ENCODE measurements around the gene SLC25A21. TPM values are rescaled to one million over a fixed set of nuclear protein-coding genes. Genes with fewer than 3 reads are reported as not detected.

SLC25A21 gene
- total RNA-seq, 4 donors from 2014 or later, result 0.82 to 11.1 TPM; not detected in 2

- Histone ChIP-seq H3K27ac (no peak overlapping the region), H3K4me3 (no peak overlapping the region), H3K9me3 (no peaks in the 10 kb centered on the region), H3K36me3 (no peaks in the 10 kb centered on the region), H3K27me3 (no peaks in the 10 kb centered on the region), H3K4me1 (no peaks in the 10 kb centered on the region)
- no peak for TF ChIP-seq CTCF (IDR thresholded peaks at IDR 0.05)
- no peak for TF ChIP-seq POLR2AphosphoS5 (IDR thresholded peaks at IDR 0.05)
- TF ChIP-seq POLR2A (IDR thresholded peaks at IDR 0.05), result no peak
- 61 to 64% methylated on average over 8 to 9 of the region's 9 CpGs for WGBS, 2 donors (ENCODE audit: low coverage in 1 of 2)
- in situ Hi-C loops (cut with MboI; ENCODE audit: low pct_ligation_motif_present in 1 of 4, low pct_unique_long_range_greater_than_20kb in 1 of 4, low sequenced_read_pairs in 3 of 4), result no loop called here
- no peak for DNase-seq
- intact Hi-C loops (cut with DNase I; ENCODE audit: low total_unique reads), result no loop called here
Observed at GRCh38 chr14:36967892-36968555, 204.4 kb downstream of the SLC25A21 start.

- Histone ChIP-seq H3K4me3 (no peak overlapping the region), H3K9me3 (no peaks in the 10 kb centered on the region), H3K27me3 (no peaks in the 10 kb centered on the region), H3K36me3 (no peaks in the 10 kb centered on the region), H3K4me1 (no peaks in the 10 kb centered on the region), H3K27ac (no peak overlapping the region)
- intact Hi-C loops (cut with DNase I; ENCODE audit: low total_unique reads) (no loop called here), in situ Hi-C loops (cut with MboI; ENCODE audit: low pct_ligation_motif_present in 1 of 4, low pct_unique_long_range_greater_than_20kb in 1 of 4, low sequenced_read_pairs in 3 of 4) (no loop called here)
- no peak for DNase-seq
- 66 to 76% methylated on average over 7 of the region's 7 CpGs for WGBS, 2 donors (ENCODE audit: low coverage in 1 of 2)
- TF ChIP-seq EP300 (IDR thresholded peaks at IDR 0.05; ENCODE audit: low read depth), result no peak
- no peak for TF ChIP-seq CTCF (IDR thresholded peaks at IDR 0.05)
- no peak for TF ChIP-seq POLR2A (IDR thresholded peaks at IDR 0.05)
- no peak for TF ChIP-seq POLR2AphosphoS5 (IDR thresholded peaks at IDR 0.05)
Observed at GRCh38 chr14:36955967-36956366, 216.4 kb downstream of the SLC25A21 start.

DNA sequence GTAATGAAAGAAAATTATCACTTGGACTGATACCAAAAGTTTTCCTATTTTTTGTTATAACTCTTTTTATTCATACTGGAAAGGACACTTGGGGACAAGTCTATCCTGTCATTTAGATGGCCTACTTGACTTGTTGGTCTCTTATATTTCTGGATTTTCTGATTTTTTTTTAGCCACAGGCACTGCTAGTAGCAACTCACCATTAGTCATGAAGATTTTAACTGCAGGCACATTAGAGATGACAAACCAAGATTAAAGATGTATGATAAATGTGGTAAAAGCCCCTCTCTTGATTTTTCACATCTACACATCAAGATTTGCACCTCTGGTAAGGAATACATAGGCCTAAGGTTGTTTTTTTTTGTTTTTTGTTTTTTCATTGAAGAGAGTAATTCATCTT lies 217.0 kb downstream of the SLC25A21 start:
- no peak for TF ChIP-seq POLR2AphosphoS5 (IDR thresholded peaks at IDR 0.05)
- no peak for TF ChIP-seq EP300 (IDR thresholded peaks at IDR 0.05; ENCODE audit: low read depth)
- no peak for TF ChIP-seq POLR2A (IDR thresholded peaks at IDR 0.05)
- TF ChIP-seq CTCF (IDR thresholded peaks at IDR 0.05), result no peak
- Histone ChIP-seq H3K27ac (no peak overlapping the region), H3K27me3 (no peaks in the 10 kb centered on the region), H3K4me1 (no peaks in the 10 kb centered on the region), H3K4me3 (no peak overlapping the region), H3K9me3 (no peaks in the 10 kb centered on the region), H3K36me3 (no peaks in the 10 kb centered on the region)
- intact Hi-C loops (cut with DNase I; ENCODE audit: low total_unique reads), result no loop called here
- DNase-seq, result no peak
- in situ Hi-C loops (cut with MboI; ENCODE audit: low pct_ligation_motif_present in 1 of 4, low pct_unique_long_range_greater_than_20kb in 1 of 4, low sequenced_read_pairs in 3 of 4), result no loop called here

GRCh38 chr14:36952689-36953088 lies 219.7 kb downstream of the SLC25A21 start:
- in situ Hi-C loops (cut with MboI; ENCODE audit: low pct_ligation_motif_present in 1 of 4, low pct_unique_long_range_greater_than_20kb in 1 of 4, low sequenced_read_pairs in 3 of 4) (no loop called here), intact Hi-C loops (cut with DNase I; ENCODE audit: low total_unique reads) (no loop called here)
- Histone ChIP-seq H3K36me3 (no peaks in the 10 kb centered on the region), H3K4me1 (no peaks in the 10 kb centered on the region), H3K4me3 (no peak overlapping the region), H3K9me3 (no peaks in the 10 kb centered on the region), H3K27me3 (no peaks in the 10 kb centered on the region), H3K27ac (no peak overlapping the region)
- DNase-seq, result no peak
- no peak for TF ChIP-seq CTCF (IDR thresholded peaks at IDR 0.05)
- WGBS, 2 donors (ENCODE audit: low coverage in 1 of 2), result 81 to 96% methylated on average over 3 of the region's 3 CpGs
